Psoas muscle (tissue), 8 donors: ENCODE results near the gene AFAP1. TPM values are rescaled to one million over a fixed set of nuclear protein-coding genes. Genes with fewer than 3 reads are reported as not detected.
A peak's percentile ranks its signal among the peaks of the same experiment; 100 is the strongest.

Source experiments
- ATAC-seq, 4 donors: fragments of 200-7000 bp; cut with Tn5 transposase; one replicate each; pipeline ENCODE4 v1.9.1; 2020; ENCODE audit warnings: moderate library complexity in 3 of 4, mild to moderate bottlenecking in 2 of 4
- DNase-seq, 2 donors: peaks; one replicate each; pipeline ENCODE4 v3.0.0-alpha.2; 2020
- H3K27ac ChIP-seq: fragments of 200-600 bp; one replicate; pipeline ENCODE4 v1.8.0; 2022
- H3K27me3 ChIP-seq, 3 donors: fragments of 200-600 bp in 1 of 3; one replicate each; pipeline versions ENCODE4 v1.6.1 to v1.8.0; 2013 to 2022; ENCODE audit warnings: low read length in 2 of 3, mild to moderate bottlenecking in 2 of 3, moderate library complexity in 1 of 3; ENCODE audit not compliant: insufficient read depth in 3 of 3
- H3K36me3 ChIP-seq, 2 donors: fragments of 200-600 bp in 1 of 2; one replicate each; pipeline versions ENCODE4 v1.6.1 to v1.8.0; 2013 to 2022; ENCODE audit warnings: low read depth in 1 of 2, mild to moderate bottlenecking in 1 of 2, moderate library complexity in 1 of 2; ENCODE audit not compliant: insufficient read depth in 1 of 2
- H3K4me1 ChIP-seq: fragments of 200-600 bp; one replicate; pipeline ENCODE4 v1.8.0; 2022
- H3K4me3 ChIP-seq: fragments of 200-600 bp; one replicate; pipeline ENCODE4 v1.8.0; 2022; ENCODE audit warnings: mild to moderate bottlenecking
- H3K9me3 ChIP-seq: fragments of 200-600 bp; one replicate; pipeline ENCODE4 v1.8.0; 2022
- CTCF ChIP-seq: fragments of 200-600 bp; IDR thresholded peaks from one replicate; pipeline ENCODE4 v1.8.0; 2022; ENCODE audit warnings: antibody characterized with exemption
- WGBS, 3 donors: extraction: QIAGEN DNeasy Blood & Tissue Kit; methylation state at CpG; one replicate each; pipeline versions ENCODE4 v1.1.6 to v1.1.7; 2013; 5-methylcytosine and 5-hydroxymethylcytosine counted together
- intact Hi-C, 2 donors: fragments of 100-400 bp; cut with DNase I; formaldehyde crosslinking; loops; one replicate each; pipeline versions ENCODE4 v1.11.0 to v1.14.2; 2022
- polyA plus RNA-seq, 3 donors: library from polyadenylated mRNA; stranded (reverse); fragments of 200-250 nt; gene quantifications; one replicate each; pipeline ENCODE4 v1.2.3, GENCODE V29; 2013
- total RNA-seq, 4 donors: library from RNA; stranded (reverse); fragmentation: NEBNext Ultra II Directional in 2 of 4; extraction: Animal tissue kit (Norgen Biotek cat#: 25700) in 2 of 4; gene quantifications; one replicate each; pipeline versions ENCODE4 v1.2.1 to v1.2.4, GENCODE V29; 2021 to 2023
- donor health status: healthy with polysubstance abuse.
- donor health status: DM: no; HTN: no; CAD: no; lungs with moderate emphysema.
- donor health status: Bipolar disorder and iron deficiency.
- donor health status: healthy.
- donor health status: DM: yes; HTN: yes; CAD: no.
- donor health status: DM: no; HTN: no; CAD: no.
- donor health status: DM: no; HTN: no; CAD: no.
- donor health status: DM: yes; HTN: yes; CAD: no.

Gene AFAP1
- total and polyA plus RNA-seq, 7 donors: 1.3 to 11.4 (median 2.6) TPM

- no peak overlapping the region for H3K4me3 ChIP-seq
- WGBS, 3 donors: 74 to 81% (median 79%) methylated on average over 14 of the region's 14 CpGs
- no peaks in the 10 kb centered on the region for H3K36me3 ChIP-seq
- TF ChIP-seq CTCF: no peak
- intact Hi-C loops: no loop called here
- H3K4me1 ChIP-seq: no peaks in the 10 kb centered on the region
- peaks cover 0 to 10% (median 8%) of the 10 kb centered on the region in 3 donors for H3K27me3 ChIP-seq
- peaks cover 8% of the 10 kb centered on the region for H3K9me3 ChIP-seq
- DNase-seq (no peak), ATAC-seq (no peak)
- H3K27ac ChIP-seq: no peak overlapping the region
These were observed 5.8 kb downstream of the AFAP1 start for GRCh38 chr4:7933651-7934510.

GRCh38 chr4:7932287-7932686, 7.4 kb downstream of the AFAP1 start:
- DNase-seq (no peak), ATAC-seq (no peak)
- WGBS, 3 donors: 75 to 89% (median 86%) methylated on average over 1 of the region's 1 CpG
- intact Hi-C loops: no loop called here
- no peak for TF ChIP-seq CTCF
- Histone ChIP-seq H3K36me3 (no peaks in the 10 kb centered on the region), H3K4me1 (no peaks in the 10 kb centered on the region), H3K27ac (no peak overlapping the region), H3K27me3 (no peaks in the 10 kb centered on the region), H3K9me3 (peaks cover 8% of the 10 kb centered on the region), H3K4me3 (no peak overlapping the region)

- Histone ChIP-seq H3K36me3 (no peaks in the 10 kb centered on the region), H3K27ac (no peak overlapping the region), H3K4me3 (no peak overlapping the region), H3K4me1 (peaks cover under 1% of the 10 kb centered on the region), H3K9me3 (peaks cover 8% of the 10 kb centered on the region), H3K27me3 (no peaks in the 10 kb centered on the region)
- peak; percentile 52 for TF ChIP-seq CTCF
- whole genome bisulfite sequencing, 3 donors: 32 to 40% (median 32%) methylated on average over 7 of the region's 7 CpGs
- intact Hi-C loops: loop anchor here in 1 of 2 donors (5.0 kb wide), 1 partner anchor 122 kb away; no protein-coding TSS in a partner anchor
- ATAC-seq (peak; percentile 88 to 93 (median 90)), DNase-seq (no peak)
These were observed 10.3 kb downstream of the AFAP1 start for GRCh38 chr4:7929118-7929951.

GRCh38 chr4:7928711-7929110, 10.9 kb downstream of the AFAP1 start:
- ATAC-seq: peak in 1 of 4 donors; percentile 37
- WGBS, 3 donors: 83 to 90% (median 83%) methylated on average over 7 of the region's 7 CpGs
- Histone ChIP-seq H3K9me3 (peaks cover 5% of the 10 kb centered on the region), H3K4me3 (no peak overlapping the region), H3K27ac (no peak overlapping the region), H3K36me3 (no peaks in the 10 kb centered on the region), H3K4me1 (peaks cover 4% of the 10 kb centered on the region), H3K27me3 (no peaks in the 10 kb centered on the region)
- intact Hi-C loops: loop anchor here in 1 of 2 donors (5.0 kb wide), 1 partner anchor 121 kb away; no protein-coding TSS in a partner anchor
- DNase-seq: no peak
- TF ChIP-seq CTCF: no peak
